Esophagus mucosa (tissue), 1 donor: Measurements from ENCODE around the gene FAM193B. TPM values are rescaled to one million over a fixed set of nuclear protein-coding genes. Genes with fewer than 3 reads are reported as not detected.
A peak's percentile ranks its signal among the peaks of the same experiment; 100 is the strongest.

ENCODE experiments used
- ATAC-seq: fragments of 200-7000 bp; cut with Tn5 transposase; one replicate; pipeline ENCODE4 v1.9.1; 2020
- total RNA-seq: library from RNA; stranded (reverse); gene quantifications from one replicate; pipeline ENCODE4 v1.2.4, GENCODE V29; 2023
- donor health status: DM: yes; HTN: yes; CAD: no.

The FAM193B gene
- 31.6 TPM for total RNA-seq

GRCh38 chr5:177554474-177555111, at the start of gene FAM193B:
Gene FAM193B, minus strand, starts transcription at chr5:177554563. Its CDS starts 105 bp downstream, at chr5:177554458.
- ATAC-seq: peak; percentile 91

- ATAC-seq: no peak
Observed at GRCh38 chr5:177604116-177604521, 49.8 kb upstream of the FAM193B start.

- no peak for ATAC-seq
Observed at GRCh38 chr5:177603631-177604030, 49.3 kb upstream of the FAM193B start.

DNA sequence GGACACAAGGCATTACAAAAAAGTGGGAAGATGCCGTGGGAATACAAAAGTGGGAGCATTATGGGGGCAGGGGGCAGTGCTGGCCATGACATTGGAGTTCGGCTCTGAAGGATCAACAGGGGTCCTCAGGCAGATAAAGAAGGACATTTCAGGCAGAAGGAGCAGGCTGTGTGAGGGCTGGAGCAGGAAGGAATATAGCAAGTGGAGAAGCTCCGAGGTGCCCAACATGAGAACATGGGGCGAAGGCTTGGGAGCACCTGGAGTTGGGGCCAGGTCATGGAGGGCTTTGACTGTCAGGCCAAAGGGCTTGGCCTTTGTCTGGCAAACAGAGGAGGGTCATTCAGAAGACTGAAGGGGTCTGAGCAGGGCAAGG, 48.1 kb upstream of the FAM193B start:
- ATAC-seq: no peak

- ATAC-seq: peak; percentile 34
Observed at GRCh38 chr5:177601577-177602457, 47.5 kb upstream of the FAM193B start.

DNA sequence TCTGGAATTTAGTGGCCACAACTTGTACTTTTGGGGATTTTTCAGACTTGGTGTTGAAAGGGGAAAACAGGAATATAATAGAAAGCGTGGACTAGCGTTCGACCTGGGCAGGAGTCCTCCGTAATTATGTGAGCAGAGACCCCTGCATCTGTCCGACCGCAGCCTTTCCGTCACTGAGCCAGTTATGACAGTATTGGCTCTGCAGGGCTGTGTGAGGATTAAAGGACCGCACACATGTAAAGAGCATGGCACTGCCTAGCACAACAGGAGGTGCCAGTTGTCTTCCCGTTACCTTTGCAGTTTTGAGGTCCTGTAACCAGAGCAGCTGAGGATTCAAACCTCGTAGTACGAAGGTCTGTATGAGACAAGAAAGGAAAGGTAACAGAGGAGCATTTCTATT, 46.8 kb upstream of the FAM193B start:
- no peak for ATAC-seq

DNA sequence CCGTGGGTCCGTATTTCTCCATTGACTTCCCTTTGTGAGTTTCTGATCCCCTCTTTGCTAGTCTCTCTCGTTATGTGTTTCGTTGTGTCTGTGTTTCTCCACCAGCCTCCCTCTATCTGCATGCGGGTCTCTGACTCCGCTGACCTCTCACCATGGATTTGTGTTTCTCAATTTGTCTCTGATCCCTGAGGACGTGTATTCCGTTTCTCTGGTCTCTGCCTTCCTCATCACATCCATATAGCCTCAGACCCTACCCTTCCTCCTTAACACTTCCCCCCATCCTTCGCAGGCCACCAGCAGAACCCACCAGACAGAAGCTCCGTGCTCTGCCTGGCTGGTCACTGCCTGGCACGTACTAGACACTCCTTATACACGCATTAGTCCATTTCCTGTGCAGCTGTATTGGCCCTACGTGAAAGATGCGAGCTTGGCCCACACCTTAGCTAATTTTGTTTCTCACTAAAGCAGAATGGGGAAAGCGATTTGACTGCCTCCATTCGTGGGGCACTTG, 46.2 kb upstream of the FAM193B start:
- ATAC-seq: peak; percentile 20

DNA sequence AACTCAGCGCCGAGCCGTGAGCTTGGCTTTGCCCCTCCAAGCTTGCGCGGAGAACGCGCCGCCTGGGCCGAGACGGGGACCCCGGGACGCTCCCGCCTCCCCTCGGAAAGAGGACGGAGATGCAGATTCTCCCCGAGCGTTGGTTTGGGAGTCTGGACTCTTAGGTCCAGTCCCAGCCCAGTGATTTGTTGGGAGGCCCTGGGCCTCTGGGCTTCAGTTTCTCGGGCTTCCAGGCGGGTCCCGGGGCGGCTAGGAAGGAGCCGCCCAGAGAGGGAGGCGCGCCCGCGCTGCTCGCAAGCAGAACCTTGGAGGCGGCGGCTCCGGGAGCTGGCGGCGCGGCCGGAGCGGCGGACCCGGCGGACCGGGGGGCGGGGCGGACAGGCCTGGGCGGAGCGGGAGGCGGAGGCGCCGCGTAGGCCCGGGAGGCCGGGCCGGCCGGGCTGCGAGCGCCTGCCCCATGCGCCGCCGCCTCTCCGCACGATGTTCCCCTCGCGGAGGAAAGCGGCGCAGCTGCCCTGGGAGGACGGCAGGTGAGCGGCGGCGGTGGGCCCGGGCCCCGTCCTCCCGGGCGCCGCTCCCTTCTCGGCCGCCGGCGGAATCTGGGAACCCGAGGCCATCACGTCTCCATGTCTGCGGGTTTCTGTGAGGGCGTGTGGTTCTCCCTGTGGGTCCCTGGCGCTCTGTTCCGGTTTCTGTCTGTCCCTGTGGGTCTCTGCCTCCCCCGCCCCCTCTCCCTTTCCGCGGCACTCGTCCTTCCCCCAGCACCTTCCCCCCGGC, 45.6 kb upstream of the FAM193B start, which contains the start of gene B4GALT7:
B4GALT7 (plus strand) TSS at position 402 of the 777 bp plus-strand sequence; CDS start at position 481, 79 bp downstream.
- peak; percentile 91 for ATAC-seq

DNA sequence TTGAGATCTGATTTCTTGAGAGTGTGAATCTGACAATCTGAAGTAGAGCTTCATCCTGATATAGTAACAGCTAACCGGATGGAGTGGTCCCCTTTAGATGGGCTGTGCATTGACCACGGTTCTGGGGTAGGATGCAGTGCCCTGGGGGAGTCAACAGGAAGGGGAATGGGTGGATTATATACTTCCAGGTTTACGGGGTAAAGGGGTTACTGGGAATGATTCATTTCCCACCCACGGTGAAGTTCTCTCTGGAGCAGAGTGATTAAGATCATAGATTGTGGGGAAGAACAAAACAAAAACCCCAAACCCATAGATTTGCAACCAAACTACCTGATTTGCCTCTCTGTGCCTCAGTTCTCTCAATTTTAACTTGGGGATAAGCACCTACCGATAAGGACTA, 44.1 kb upstream of the FAM193B start:
- no peak for ATAC-seq

- ATAC-seq: no peak
Observed at GRCh38 chr5:177596775-177597238, 42.4 kb upstream of the FAM193B start.

DNA sequence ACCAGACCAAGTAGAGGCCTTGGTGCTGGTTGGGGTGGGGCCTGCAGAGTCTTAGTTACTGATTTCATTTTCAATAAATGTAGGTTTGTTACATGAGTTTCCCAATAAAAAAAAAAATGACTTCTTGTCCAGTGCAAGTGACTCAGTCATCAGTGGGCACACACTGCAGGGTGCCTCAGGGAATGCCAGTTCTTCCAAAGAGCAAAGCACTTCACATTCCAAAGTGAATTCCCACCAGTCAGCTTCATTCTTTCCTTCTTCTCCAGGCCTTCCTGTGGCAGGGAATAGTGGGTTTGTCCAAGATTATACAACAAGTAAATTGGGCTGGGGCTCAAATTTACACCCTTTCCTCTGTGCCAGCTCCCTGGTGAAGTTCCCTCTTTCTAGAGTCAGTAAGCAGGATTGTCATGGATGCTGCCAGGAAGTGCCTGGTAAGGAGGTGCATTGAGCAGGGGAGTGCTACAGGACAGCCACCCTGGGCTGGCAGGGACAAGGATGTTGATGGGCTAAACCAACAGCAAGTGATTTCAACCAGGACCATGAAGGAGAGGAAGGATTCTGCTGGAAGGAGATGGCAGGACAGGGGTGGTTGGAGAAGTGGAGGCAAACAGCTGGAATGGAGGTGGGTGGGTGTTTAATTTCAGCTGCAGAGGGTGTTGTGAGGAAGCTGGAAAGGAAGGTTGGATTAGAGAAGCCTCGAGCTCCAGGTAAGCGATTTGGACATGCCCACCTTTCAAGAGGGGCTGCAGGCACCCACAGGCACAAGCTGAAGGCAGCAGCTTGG, 41.8 kb upstream of the FAM193B start:
- ATAC-seq: no peak

DNA sequence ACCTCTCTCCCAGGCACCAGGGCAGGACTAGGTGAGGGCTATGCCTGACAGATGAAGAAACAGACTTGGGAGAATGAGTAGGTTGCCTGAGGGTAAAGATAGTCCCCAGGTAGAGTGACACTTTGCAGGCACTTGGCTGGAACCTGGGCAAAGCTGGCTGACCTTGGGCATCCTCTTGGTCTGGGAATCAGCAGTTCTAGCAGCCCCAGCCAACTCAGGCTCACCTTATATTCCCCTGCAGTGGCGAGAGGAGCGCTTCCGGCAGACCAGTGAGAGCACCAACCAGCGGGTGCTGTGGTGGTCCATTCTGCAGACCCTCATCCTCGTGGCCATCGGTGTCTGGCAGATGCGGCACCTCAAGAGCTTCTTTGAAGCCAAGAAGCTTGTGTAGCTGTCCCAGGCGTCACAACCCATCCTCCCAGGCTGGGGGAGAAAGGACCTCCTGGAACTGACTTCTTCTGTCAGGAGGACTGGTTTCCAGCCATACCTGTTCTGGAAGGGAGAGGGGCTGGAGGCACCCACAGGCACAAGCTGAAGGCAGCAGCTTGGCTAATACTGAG, 40.7 kb upstream of the FAM193B start:
- ATAC-seq: no peak

DNA sequence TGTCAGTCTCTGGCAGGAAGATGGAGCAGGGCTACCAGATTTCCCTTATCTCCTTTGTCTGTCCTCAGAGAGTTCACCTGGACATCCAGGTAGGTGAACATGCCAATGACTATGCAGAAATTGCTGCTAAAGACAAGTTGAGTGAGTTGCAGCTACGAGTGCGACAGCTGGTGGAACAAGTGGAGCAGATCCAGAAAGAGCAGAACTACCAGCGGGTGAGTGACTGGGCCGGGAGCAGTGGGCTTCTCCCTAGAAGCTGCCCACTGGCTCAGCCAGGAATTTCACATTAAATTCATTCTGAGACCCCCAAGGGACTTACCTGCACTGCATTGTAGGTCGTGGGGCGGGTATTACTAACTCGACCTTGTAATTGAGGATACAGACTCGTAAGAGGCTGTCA, 39.7 kb upstream of the FAM193B start:
- ATAC-seq: no peak

DNA sequence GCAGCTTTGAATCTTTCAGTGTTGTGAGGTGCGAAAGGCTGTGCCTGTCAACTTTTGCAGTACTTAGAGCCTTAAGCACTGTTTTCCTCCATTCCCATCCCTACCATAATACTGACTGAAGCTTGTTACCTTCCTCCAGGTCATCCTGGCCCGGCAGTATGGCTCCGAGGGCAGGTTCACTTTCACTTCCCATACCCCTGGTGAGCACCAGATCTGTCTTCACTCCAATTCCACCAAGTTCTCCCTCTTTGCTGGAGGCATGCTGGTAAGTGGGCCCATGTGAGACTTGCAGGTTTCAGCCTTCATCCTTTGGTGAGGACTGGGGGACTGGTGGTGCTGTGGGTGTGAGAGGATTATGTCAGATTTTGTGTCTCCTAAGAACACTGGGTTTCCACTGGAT, 39.1 kb upstream of the FAM193B start:
- ATAC-seq: no peak

GRCh38 chr5:177592905-177593304, 38.5 kb upstream of the FAM193B start:
- ATAC-seq: no peak

- peak; percentile 95 for ATAC-seq
Observed at GRCh38 chr5:177592010-177592834, 37.9 kb upstream of the FAM193B start, which contains the start of gene TMED9. Gene TMED9, plus strand, starts transcription at chr5:177592203. Its CDS starts 12 bp downstream, at chr5:177592215.

- no peak for ATAC-seq
Observed at GRCh38 chr5:177591690-177592009, 37.3 kb upstream of the FAM193B start.

- no peak for ATAC-seq
Observed at GRCh38 chr5:177590406-177590805, 36.0 kb upstream of the FAM193B start.

- no peak for ATAC-seq
Observed at GRCh38 chr5:177588413-177588909, 34.1 kb upstream of the FAM193B start.

GRCh38 chr5:177578316-177578715, 24.0 kb upstream of the FAM193B start:
- no peak for ATAC-seq
